ENCODE results near the gene TSGA10IP. TPM values are rescaled to one million over a fixed set of nuclear protein-coding genes. Genes with fewer than 3 reads are reported as not detected.

TSGA10IP gene
- total RNA-seq, 1 experiment from 2014 or later, result not detected

DNA sequence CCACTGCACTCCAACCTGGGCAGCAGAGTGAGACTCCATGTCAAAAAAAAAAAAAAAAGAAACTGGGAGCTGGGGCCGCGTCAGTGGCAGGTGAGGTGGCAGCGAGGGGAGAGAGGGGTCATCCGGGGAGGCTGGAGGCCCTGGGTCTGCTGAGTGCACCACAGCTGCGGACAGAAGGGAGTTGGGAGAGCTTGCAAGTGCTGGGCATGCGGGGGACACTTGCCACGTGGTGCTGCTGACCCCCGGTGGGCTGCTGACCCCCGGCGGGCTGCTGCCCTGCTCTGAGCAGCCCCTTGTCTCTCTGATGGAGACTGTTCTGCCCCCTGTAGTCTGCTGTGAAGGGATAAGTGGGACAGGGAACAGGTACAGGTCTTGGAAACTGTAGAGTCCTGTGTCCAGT, 23.4 kb upstream of the TSGA10IP start:
- H3K9me3 ChIP-seq (replicated peaks), result no peaks in the 10 kb centered on the region
- H3K27me3 ChIP-seq, result no peaks in the 10 kb centered on the region
- H3K27ac ChIP-seq, result no peak overlapping the region
- DNase-seq, result no peak
- H3K4me3 ChIP-seq, result no peak overlapping the region
- no peaks in the 10 kb centered on the region for H3K36me3 ChIP-seq
- peaks cover 5% of the 10 kb centered on the region; the same call in 1 of the 2 replicates for H3K4me1 ChIP-seq

DNA sequence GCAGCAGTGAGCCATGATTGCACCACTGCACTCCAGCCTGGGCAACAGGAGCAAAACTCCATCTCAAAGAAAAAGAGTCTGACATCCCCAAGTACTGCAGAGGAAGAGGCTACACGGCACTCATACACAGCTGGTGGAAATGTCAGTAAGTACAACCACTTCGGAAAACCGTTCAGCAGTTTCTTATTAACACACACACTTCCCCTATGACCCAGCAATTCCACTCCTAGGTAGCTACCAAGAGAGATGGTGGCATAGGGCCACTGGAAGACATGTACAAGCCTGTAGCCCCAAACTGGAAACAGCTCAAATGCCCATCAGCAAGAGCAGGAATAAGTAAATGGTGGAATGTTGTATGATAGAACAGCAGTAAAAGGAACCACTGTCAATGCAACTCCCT, 22.7 kb upstream of the TSGA10IP start:
- H3K36me3 ChIP-seq, result no peaks in the 10 kb centered on the region

DNA sequence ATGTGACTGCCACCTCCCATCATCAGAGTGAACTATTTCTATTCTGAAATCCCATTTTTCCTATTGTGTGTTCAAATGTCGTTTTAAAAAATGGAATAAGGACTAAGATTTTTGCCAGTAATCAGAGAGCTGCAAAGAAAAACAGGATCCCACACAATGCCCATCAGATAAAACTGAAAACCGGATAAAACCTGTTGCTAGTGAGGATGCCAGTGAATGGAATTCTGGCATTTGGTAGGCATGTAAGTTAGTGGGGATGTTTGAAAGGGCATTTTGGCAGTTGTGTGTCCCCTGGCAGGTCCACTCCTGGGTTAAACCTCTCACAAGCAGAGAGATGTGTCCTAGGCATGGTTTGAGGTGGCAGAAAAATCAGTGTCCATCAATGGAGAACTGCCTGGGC, 19.9 kb upstream of the TSGA10IP start:
- Histone ChIP-seq H3K27ac (no peak overlapping the region), H3K4me1 (no peaks in the 10 kb centered on the region), H3K36me3 (no peaks in the 10 kb centered on the region), H3K4me3 (no peak overlapping the region), H3K27me3 (no peaks in the 10 kb centered on the region), H3K9me3 (replicated peaks) (no peaks in the 10 kb centered on the region)
- DNase-seq, result no peak

More for the DNA sequence above, 22.7 kb upstream of the TSGA10IP start:
- no peaks in the 10 kb centered on the region for H3K27me3 ChIP-seq
- H3K4me1 ChIP-seq, result peaks cover 4% of the 10 kb centered on the region; the same call in 1 of the 2 replicates
- no peak overlapping the region for H3K27ac ChIP-seq
- no peak for DNase-seq
- H3K4me3 ChIP-seq, result no peak overlapping the region
- H3K9me3 ChIP-seq (replicated peaks), result no peaks in the 10 kb centered on the region

DNA sequence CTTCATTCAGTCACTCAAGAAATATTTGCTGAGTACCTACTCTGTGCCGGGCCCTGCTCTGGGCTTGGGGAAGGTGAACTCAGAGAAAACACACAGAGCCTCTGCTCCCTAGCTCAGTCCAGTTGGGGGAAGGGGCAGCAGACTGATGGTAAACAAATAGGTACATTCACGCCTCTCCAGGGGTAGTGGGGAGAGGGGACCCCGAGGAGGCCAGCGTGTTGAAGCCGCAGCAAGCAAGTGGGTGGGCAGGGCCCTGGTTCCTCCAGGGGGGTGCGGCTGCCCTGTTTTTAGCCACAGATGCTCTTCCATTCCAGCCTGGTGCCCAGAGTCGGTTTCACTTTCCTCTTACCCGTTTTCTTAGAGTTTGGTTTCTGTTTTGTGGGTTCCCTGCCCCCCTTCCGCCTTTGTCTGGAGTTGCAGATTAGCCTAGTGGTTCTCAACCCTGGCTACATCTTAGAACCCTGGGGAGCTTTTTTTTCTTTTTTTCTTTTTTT, 17.3 kb upstream of the TSGA10IP start:
- H3K4me3 ChIP-seq, result no peak overlapping the region
- DNase-seq, result no peak
- H3K4me1 ChIP-seq, result no peaks in the 10 kb centered on the region
- no peak overlapping the region for H3K27ac ChIP-seq
- H3K36me3 ChIP-seq, result no peaks in the 10 kb centered on the region
- H3K27me3 ChIP-seq, result no peaks in the 10 kb centered on the region
- no peaks in the 10 kb centered on the region for H3K9me3 ChIP-seq (replicated peaks)

DNA sequence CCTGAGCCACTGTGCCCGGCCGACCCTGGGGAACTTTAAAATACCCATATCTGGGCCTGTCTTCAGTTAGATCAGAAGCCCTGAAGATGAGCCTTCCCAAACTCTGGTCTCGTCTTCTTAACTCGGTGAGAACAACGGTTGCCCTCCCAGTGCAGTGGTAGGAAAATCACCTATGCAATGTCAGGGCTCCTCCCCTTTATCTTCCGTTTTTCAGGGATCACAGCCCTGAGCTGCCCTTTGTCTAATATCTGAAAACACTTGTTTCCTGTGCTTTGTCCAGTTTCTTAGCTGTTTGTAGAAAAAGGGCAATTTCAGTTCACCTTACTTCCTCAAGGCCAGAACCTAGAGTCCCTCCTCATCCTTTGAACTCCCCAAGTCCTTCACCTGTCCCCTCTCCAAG, 16.6 kb upstream of the TSGA10IP start:
- H3K27ac ChIP-seq, result no peak overlapping the region
- H3K4me3 ChIP-seq, result no peak overlapping the region
- no peaks in the 10 kb centered on the region for H3K27me3 ChIP-seq
- DNase-seq, result no peak
- H3K4me1 ChIP-seq, result no peaks in the 10 kb centered on the region
- H3K9me3 ChIP-seq (replicated peaks), result no peaks in the 10 kb centered on the region
- H3K36me3 ChIP-seq, result no peaks in the 10 kb centered on the region

DNA sequence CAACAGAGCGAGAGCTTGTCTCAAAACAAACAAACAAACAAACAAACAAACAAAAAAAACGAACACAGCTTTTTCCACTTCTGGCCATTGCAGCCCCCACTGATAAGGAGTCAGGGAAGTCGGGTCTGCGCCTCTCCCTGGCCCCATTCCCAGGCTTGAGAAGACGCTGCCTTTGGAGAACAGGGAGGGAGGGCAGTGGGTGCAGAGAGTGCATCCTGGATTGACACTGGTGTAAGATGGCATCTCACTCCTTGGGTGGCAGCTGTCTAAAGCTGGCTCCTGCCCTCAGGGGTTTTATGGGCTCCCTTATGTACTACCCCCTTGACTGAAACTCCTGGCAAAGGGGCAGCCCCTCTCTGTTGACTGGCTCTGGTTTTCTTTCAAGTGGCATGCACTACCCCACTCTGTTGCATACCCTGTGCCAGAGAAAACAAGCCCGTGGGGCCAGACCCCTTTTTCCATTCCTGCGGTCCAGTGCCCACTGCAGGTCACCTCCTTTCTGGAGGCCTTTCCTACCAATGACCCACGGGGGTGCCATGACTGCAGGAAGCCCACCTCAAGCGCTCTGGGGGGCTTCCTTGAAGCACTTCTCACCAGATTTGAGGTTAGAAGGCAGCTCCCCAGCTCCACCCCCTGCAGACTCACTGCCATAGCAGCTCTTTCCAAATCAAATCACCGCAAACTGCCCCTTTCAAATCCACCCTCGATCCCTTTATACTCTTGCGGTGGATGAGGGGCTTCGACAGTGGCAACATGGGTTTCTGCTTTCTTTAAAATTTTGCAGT, 13.3 kb upstream of the TSGA10IP start:
- H3K9me3 ChIP-seq (replicated peaks), result no peaks in the 10 kb centered on the region
- H3K27me3 ChIP-seq, result 0 out of 2 replicates have a peak, but pooled peaks cover 4% of the 10 kb centered on the region
- peaks cover 11% of the 10 kb centered on the region; the same call in 1 of the 2 replicates for H3K4me1 ChIP-seq
- H3K36me3 ChIP-seq, result no peaks in the 10 kb centered on the region
- no peak overlapping the region for H3K4me3 ChIP-seq
- no peak for DNase-seq
- no peak overlapping the region for H3K27ac ChIP-seq

DNA sequence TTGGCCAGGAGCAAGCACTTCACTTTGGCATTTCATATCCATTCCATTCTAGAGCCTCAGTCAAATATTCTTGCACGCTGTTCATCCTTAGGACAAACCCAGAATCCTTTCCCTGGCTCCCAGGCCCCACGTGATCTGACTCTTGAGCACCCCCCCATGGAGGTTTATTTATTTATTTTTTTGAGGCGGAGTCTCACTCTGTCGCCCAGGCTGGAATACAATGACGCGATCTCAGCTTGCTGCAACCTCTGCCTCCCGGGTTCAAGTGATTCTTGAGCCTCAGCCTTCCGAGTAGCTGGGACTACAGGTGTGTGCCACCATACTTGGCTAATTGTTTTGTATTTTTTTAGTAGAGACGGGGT, 12.7 kb upstream of the TSGA10IP start:
- peak in 1 of 2 experiments; percentile 51 for DNase-seq

DNA sequence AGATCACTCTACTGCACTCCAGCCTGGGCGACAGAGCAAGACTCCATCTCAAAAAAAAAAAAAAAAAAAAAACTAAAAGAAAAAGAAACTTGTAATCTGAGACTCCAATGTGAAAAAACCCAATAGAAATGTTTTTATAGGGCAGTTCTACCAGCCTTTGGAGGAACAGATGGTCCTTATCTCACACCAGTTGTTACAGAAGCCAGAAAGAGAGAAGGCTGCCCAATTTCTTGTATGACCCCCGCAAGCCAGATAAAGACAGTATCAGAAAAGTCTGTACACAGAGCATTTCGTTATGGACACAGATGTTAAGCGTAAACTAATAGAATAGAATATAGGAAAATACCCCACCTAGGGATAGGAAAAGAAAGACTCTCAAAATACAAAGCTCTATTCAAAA, 11.3 kb upstream of the TSGA10IP start:
- H3K4me3 ChIP-seq, result no peak overlapping the region
- H3K27me3 ChIP-seq, result 0 out of 2 replicates have a peak, but pooled peaks cover 4% of the 10 kb centered on the region
- DNase-seq, result peak in 1 of 2 experiments; percentile 69
- peaks cover 23% of the 10 kb centered on the region for H3K4me1 ChIP-seq
- no peak overlapping the region for H3K27ac ChIP-seq
- no peaks in the 10 kb centered on the region for H3K36me3 ChIP-seq
- no peaks in the 10 kb centered on the region for H3K9me3 ChIP-seq (replicated peaks)

More for the DNA sequence above, 12.7 kb upstream of the TSGA10IP start:
- H3K27me3 ChIP-seq, result 0 out of 2 replicates have a peak, but pooled peaks cover 4% of the 10 kb centered on the region
- H3K4me3 ChIP-seq, result no peak overlapping the region
- no peaks in the 10 kb centered on the region for H3K36me3 ChIP-seq
- peaks cover 11% of the 10 kb centered on the region; the same call in 1 of the 2 replicates for H3K4me1 ChIP-seq
- no peaks in the 10 kb centered on the region for H3K9me3 ChIP-seq (replicated peaks)
- H3K27ac ChIP-seq, result no peak overlapping the region

DNA sequence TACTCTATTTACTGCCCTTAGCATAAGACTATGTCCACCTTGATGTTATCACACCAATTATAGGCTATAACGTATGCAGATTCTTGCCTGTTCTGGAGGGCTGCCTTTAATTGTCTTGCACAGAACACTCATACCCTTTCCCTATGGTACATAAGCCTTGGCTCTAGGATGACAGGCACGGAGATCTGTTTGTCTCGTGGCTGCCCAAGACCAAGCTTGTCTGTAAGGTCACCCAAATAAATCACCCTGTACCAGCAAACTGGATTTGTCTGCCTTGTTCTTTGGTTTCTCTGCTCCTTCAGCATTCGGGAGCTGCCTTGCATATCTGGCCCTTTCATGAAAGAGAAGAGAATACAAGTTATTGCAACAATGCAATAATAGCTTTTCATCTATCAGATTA, 7.5 kb upstream of the TSGA10IP start:
- Histone ChIP-seq H3K36me3 (no peaks in the 10 kb centered on the region), H3K4me3 (no peak overlapping the region), H3K27me3 (peaks cover 9% of the 10 kb centered on the region; the same call in 1 of the 2 replicates), H3K27ac (no peak overlapping the region), H3K4me1 (peaks cover 25% of the 10 kb centered on the region), H3K9me3 (replicated peaks) (no peaks in the 10 kb centered on the region)
- DNase-seq, result no peak

DNA sequence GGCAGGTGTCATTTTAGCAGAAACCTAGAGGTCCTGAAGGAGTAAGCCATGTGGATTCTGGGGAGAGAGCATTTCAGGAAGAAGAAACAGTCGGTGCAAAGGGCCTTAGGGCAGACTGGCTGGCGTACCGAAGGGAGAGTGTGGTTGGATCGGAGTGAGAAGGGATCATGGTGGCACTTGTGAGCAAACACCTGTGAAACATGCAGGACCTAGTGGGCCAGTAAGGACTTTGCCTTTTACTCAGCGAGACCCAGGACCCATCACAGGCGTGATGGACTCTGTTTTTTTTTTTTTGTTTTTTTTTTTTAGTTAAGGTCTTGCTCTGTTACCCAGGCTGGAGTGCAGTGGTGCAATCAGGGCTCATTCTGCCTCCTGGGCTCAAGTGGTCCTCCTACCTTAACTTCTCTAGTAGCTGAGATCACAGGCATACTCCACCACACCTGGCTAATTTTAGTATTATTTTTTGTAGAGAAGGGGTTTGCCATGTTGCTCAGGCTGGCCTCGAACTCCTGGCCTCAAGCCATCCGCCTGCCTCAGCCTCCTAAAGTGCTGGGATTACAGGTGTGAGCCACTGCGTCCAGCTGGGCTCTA, 3.5 kb upstream of the TSGA10IP start:
- no peaks in the 10 kb centered on the region for H3K9me3 ChIP-seq (replicated peaks)
- no peaks in the 10 kb centered on the region for H3K36me3 ChIP-seq
- DNase-seq, result no peak
- H3K27me3 ChIP-seq, result peaks cover 25% of the 10 kb centered on the region
- H3K4me3 ChIP-seq, result no peak overlapping the region
- peaks cover 14% of the 10 kb centered on the region for H3K4me1 ChIP-seq
- no peak overlapping the region for H3K27ac ChIP-seq

DNA sequence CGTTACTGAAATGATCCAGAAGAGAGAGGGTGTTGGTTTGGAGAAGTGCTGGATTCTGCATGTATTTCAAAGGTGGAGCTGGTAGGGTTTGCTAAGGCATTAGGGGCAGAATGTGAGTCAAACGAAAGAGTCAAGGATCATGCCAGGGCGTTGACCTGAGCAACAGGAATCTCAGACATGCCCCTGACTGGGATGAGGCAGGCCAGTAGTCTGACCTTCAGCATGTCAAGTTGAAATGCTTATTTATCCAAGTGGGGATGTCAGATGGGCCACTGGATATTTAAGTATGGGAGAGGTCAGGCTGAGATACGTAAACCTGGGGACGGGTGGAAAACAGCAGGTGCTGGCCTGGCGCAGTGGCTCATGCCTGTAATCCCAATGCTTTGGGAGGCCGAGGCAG, 2.7 kb upstream of the TSGA10IP start:
- H3K36me3 ChIP-seq, result no peaks in the 10 kb centered on the region
- no peak for DNase-seq
- peaks cover 14% of the 10 kb centered on the region for H3K4me1 ChIP-seq
- peaks cover 32% of the 10 kb centered on the region for H3K27me3 ChIP-seq
- no peak overlapping the region for H3K4me3 ChIP-seq
- H3K27ac ChIP-seq, result no peak overlapping the region
- no peaks in the 10 kb centered on the region for H3K9me3 ChIP-seq (replicated peaks)

DNA sequence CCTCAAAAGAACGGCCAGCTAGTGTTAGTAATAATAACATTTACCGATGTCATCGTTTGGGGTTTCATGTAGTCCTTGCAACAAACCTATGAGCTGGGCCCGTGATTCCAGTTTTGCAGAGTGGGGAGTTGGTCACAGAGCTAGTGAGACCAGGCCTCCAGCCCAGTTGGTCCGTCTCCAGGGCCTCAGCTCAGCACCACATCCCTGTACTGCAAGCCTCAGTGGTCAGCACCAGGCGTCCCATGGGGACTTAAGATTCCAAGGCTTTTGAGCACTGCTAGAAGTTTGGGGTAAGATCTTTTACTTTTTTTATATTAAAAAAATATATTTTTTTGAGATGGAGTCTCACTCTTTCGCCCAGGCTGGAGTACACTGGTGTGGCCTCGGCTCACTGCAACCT, 1.1 kb upstream of the TSGA10IP start:
- Histone ChIP-seq H3K4me3 (no peak overlapping the region), H3K36me3 (no peaks in the 10 kb centered on the region), H3K9me3 (replicated peaks) (no peaks in the 10 kb centered on the region), H3K4me1 (peaks cover under 1% of the 10 kb centered on the region; the same call in 1 of the 2 replicates), H3K27ac (no peak overlapping the region), H3K27me3 (peaks cover 39% of the 10 kb centered on the region)
- no peak for DNase-seq

DNA sequence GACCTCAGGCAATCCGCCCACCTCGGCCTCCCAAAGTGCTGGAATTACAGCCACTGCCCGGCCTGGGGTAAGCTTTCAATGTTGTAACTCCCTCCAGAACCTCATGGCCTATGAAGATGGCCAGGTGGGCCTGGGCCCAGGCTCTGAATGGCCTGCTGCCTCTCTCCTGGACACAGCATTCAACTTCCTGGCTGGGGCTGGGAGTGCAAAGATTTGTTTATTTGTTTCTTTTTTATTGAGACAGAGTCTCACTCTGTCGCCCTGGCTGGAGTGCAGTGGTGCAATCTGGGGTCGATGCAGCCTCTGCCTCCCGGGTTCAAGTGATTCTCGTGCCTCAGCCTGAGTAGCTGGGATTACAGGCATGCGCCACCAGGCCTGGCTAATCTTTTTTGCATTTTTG, 513 bp upstream of the TSGA10IP start:
- no peak for DNase-seq
- peaks cover 39% of the 10 kb centered on the region for H3K27me3 ChIP-seq
- no peaks in the 10 kb centered on the region for H3K36me3 ChIP-seq

DNA sequence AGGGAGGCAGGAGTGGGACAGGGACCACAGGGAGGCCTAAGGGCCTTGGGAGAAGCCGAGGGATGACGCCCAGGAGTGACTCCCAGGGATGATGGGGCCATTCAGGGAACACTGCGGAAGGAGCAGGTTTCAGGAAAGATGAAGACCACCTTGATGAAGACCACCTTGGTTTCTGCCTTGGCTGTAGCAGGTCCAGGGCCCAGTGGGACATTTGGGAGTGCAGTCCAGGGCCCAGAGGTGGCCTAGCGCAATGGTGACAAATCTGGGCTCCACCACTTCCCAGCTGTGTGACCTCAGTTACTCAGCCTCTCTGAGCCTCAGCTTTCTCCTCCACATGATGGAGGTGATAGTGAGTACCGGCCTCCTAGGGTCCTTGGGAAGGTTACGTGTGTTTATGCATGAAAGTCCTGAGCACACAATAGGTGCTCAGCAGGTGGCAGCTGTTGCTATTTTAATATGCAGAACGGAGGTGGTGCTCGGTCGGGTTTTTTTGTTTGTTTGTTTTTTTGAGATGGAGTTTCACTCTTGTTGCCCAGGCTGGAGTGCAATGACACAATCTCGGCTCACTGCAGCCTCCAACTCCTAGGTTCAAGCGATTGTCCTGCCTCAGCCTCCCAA, 770 bp downstream of the TSGA10IP start:
- Histone ChIP-seq H3K9me3 (replicated peaks) (no peaks in the 10 kb centered on the region), H3K4me1 (no peaks in the 10 kb centered on the region; the same call in 1 of the 2 replicates), H3K27ac (no peak overlapping the region), H3K27me3 (peaks cover 39% of the 10 kb centered on the region), H3K36me3 (no peaks in the 10 kb centered on the region), H3K4me3 (no peak overlapping the region)
- DNase-seq, result no peak

More for the DNA sequence above, 513 bp upstream of the TSGA10IP start:
- Histone ChIP-seq H3K9me3 (replicated peaks) (no peaks in the 10 kb centered on the region), H3K4me1 (no peaks in the 10 kb centered on the region; the same call in 1 of the 2 replicates), H3K27ac (no peak overlapping the region), H3K4me3 (no peak overlapping the region)

DNA sequence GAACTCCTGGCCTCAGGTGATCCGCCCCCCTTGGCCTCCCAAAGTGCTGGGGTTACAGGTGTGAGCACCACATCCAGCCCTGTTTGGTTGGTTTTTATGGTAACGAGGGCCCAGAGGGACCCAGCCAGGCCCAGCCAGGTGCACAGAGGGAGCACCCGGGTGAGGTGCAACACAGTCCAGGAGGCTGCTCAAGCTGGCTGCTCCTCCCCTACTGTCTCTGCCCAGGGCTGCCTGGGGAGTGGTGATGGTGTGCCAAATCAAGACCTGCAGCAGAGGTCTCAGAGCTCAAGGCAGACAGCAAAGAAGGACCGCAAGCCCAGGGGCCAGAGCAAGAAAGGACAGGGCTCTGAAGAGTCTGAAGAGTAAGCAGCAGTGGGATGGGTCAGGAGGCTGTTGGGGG, 1.4 kb downstream of the TSGA10IP start:
- Histone ChIP-seq H3K36me3 (no peaks in the 10 kb centered on the region), H3K27ac (no peak overlapping the region), H3K4me3 (no peak overlapping the region), H3K27me3 (peaks cover 39% of the 10 kb centered on the region), H3K9me3 (replicated peaks) (no peaks in the 10 kb centered on the region), H3K4me1 (no peaks in the 10 kb centered on the region)
- no peak for DNase-seq

Data from SJCRH30 (cell line).